Suprapubic skin (tissue), 4 donors: ENCODE data around the gene CLIP2. TPM values are rescaled to one million over a fixed set of nuclear protein-coding genes. Genes with fewer than 3 reads are reported as not detected.
"Not testable (repeated sequence)": the region's sequence is repeated elsewhere in the genome, so short reads cannot be mapped to it uniquely, and the experiment has no call there.

Source experiments
- DNase-seq, 2 donors: peaks; one replicate each; pipeline ENCODE4 v3.0.0-alpha.2; 2019; ENCODE audit warnings: low spot score in 2 of 2
- H3K27ac ChIP-seq: fragments of 200-600 bp; sonication (generic); one replicate; pipeline ENCODE4 v1.5.1; 2019
- H3K27me3 ChIP-seq: fragments of 200-600 bp; sonication (generic); one replicate; pipeline ENCODE4 v1.5.1; 2019
- H3K36me3 ChIP-seq: fragments of 200-600 bp; sonication (generic); one replicate; pipeline ENCODE4 v1.5.1; 2019
- H3K4me1 ChIP-seq: fragments of 200-600 bp; sonication (generic); one replicate; pipeline ENCODE4 v1.5.1; 2019
- H3K4me3 ChIP-seq: fragments of 200-600 bp; sonication (generic); one replicate; pipeline ENCODE4 v1.5.1; 2019; ENCODE audit warnings: mild to moderate bottlenecking
- H3K9me3 ChIP-seq: fragments of 200-600 bp; sonication (generic); one replicate; pipeline ENCODE4 v1.5.1; 2019
- EP300 ChIP-seq: sonication (generic); formaldehyde crosslinking; IDR thresholded peaks from one replicate; pipeline ENCODE4 v1.6.1; 2017; ENCODE audit warnings: antibody characterized with exemption
- POLR2A ChIP-seq, 2 donors: fragments of 450-650 bp; IDR thresholded peaks; one replicate each; pipeline ENCODE4 v1.6.1; 2017; ENCODE audit warnings: antibody characterized with exemption in 2 of 2, mild to moderate bottlenecking in 2 of 2, moderate library complexity in 2 of 2
- POLR2AphosphoS5 ChIP-seq, 3 donors: sonication (generic); formaldehyde crosslinking; IDR thresholded peaks; one replicate each; pipeline ENCODE4 v1.6.1; 2017; ENCODE audit warnings: antibody characterized with exemption in 3 of 3
- WGBS: methylation state at CpG from one replicate; pipeline ENCODE4 v1.1.5; 2018; 5-methylcytosine and 5-hydroxymethylcytosine counted together
- total RNA-seq, 4 donors: library from RNA; depleted of rRNA; stranded (reverse); fragments of >200 nt; gene quantifications; one replicate each; pipeline ENCODE4 v1.1.0, GENCODE V29; 2016
- TF ChIP-seq, protein P1 (sequence below), 2 donors: fragments of 200-600 bp in 1 of 2; fragments of 450-650 bp in 1 of 2; sonication (generic) in 1 of 2; IDR thresholded peaks; one replicate each; pipeline ENCODE4 v1.5.1; 2016 to 2019; ENCODE audit warnings: antibody characterized with exemption in 2 of 2, mild to moderate bottlenecking in 1 of 2, moderate library complexity in 1 of 2

CLIP2 gene
- total RNA-seq, 4 donors from 2014 or later: 26.9 to 73.6 (median 32.5) TPM

DNA sequence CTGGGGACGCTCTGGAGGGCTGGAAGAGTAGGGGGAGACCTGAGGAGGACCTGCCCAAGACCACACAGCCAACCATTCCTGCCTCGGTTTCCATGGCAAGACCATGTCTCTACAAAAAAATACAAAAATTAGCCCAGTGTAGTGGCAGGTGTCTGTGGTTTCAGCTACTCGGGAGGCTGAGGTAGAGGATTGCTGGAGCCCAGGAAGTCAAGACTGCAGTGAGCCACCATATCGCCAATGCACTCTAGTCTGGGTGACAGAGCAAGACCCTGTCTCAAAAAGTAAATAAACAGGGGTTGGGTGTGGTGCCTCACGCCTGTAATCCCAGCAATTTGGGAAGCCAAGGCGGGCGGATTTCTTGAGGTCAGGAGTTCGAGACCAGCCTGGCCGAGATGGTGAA, 48.7 kb downstream of the CLIP2 start:
- no peaks in the 10 kb centered on the region for H3K27me3 ChIP-seq
- H3K4me3 ChIP-seq: no peak overlapping the region
- peaks cover 13% of the 10 kb centered on the region for H3K36me3 ChIP-seq
- no peak for DNase-seq
- H3K9me3 ChIP-seq: no peaks in the 10 kb centered on the region
- H3K27ac ChIP-seq: no peak overlapping the region
- WGBS: 89% methylated on average over 9 of the region's 9 CpGs
- TF ChIP-seq, protein P1, sequence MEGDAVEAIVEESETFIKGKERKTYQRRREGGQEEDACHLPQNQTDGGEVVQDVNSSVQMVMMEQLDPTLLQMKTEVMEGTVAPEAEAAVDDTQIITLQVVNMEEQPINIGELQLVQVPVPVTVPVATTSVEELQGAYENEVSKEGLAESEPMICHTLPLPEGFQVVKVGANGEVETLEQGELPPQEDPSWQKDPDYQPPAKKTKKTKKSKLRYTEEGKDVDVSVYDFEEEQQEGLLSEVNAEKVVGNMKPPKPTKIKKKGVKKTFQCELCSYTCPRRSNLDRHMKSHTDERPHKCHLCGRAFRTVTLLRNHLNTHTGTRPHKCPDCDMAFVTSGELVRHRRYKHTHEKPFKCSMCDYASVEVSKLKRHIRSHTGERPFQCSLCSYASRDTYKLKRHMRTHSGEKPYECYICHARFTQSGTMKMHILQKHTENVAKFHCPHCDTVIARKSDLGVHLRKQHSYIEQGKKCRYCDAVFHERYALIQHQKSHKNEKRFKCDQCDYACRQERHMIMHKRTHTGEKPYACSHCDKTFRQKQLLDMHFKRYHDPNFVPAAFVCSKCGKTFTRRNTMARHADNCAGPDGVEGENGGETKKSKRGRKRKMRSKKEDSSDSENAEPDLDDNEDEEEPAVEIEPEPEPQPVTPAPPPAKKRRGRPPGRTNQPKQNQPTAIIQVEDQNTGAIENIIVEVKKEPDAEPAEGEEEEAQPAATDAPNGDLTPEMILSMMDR (IDR thresholded peaks at IDR 0.05): no peak
- TF ChIP-seq POLR2AphosphoS5 (IDR thresholded peaks at IDR 0.05) (no peak), POLR2A (IDR thresholded peaks at IDR 0.05) (no peak), EP300 (no peak)
- H3K4me1 ChIP-seq: no peaks in the 10 kb centered on the region

DNA sequence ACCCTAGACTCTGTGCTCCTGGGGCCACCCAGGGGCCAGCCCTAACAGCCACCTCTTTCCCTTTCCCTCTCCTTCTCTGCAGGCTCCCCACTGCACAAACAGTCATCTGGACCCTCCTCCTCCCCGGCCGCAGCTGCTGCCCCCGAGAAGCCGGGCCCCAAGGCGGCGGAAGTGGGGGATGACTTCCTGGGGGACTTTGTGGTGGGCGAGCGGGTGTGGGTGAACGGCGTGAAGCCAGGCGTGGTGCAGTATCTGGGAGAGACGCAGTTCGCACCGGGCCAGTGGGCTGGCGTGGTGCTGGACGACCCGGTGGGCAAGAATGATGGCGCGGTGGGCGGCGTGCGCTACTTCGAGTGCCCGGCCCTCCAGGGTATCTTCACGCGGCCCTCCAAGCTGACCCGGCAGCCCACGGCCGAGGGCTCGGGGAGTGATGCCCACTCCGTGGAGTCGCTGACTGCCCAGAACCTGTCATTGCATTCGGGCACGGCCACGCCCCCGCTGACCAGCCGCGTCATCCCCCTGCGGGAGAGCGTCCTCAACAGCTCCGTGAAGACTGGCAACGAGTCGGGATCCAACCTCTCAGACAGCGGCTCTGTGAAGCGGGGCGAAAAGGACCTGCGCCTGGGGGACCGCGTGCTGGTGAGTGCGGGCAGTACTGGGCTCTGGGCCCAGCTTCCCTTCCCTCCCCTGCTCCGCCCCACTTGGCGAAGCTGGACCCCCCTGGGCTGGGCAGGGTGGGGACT, 49.3 kb downstream of the CLIP2 start:
- peaks cover 13% of the 10 kb centered on the region for H3K36me3 ChIP-seq
- no peaks in the 10 kb centered on the region for H3K27me3 ChIP-seq
- WGBS: 95% methylated on average over 43 of the region's 52 CpGs

DNA sequence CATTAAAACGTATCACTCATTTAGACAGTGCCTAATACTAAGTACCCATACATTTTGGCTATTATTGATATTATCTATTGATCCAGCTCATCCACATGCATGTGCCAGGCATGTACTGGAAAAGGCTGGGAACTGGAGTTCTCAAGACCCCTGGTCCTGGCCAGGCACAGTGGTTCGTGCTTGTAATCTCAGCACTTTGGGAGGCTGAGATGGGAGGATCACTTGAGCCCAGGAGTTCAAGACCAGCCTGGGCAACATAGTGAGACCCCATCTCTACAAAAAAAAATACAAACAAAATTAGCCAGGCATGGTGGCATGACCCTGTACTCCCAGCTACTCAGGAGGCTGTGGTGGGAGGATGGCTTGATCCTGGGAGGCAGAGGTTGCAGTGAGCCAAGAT, 50.4 kb downstream of the CLIP2 start:
- not testable (repeated sequence) for H3K4me3 ChIP-seq, H3K27me3 ChIP-seq, H3K27ac ChIP-seq, H3K4me1 ChIP-seq, DNase-seq, H3K9me3 ChIP-seq
- WGBS: 95% methylated on average over 2 of the region's 2 CpGs
- peaks cover 10% of the 10 kb centered on the region for H3K36me3 ChIP-seq

More for the DNA sequence above, 49.3 kb downstream of the CLIP2 start:
- no peaks in the 10 kb centered on the region for H3K4me1 ChIP-seq
- no peak for DNase-seq
- no peak overlapping the region for H3K4me3 ChIP-seq
- no peak for TF ChIP-seq POLR2AphosphoS5 (IDR thresholded peaks at IDR 0.05)
- TF ChIP-seq POLR2A (IDR thresholded peaks at IDR 0.05): no peak
- no peak for TF ChIP-seq EP300
- TF ChIP-seq, protein P1 (IDR thresholded peaks at IDR 0.05): no peak
- no peaks in the 10 kb centered on the region for H3K9me3 ChIP-seq
- no peak overlapping the region for H3K27ac ChIP-seq

DNA sequence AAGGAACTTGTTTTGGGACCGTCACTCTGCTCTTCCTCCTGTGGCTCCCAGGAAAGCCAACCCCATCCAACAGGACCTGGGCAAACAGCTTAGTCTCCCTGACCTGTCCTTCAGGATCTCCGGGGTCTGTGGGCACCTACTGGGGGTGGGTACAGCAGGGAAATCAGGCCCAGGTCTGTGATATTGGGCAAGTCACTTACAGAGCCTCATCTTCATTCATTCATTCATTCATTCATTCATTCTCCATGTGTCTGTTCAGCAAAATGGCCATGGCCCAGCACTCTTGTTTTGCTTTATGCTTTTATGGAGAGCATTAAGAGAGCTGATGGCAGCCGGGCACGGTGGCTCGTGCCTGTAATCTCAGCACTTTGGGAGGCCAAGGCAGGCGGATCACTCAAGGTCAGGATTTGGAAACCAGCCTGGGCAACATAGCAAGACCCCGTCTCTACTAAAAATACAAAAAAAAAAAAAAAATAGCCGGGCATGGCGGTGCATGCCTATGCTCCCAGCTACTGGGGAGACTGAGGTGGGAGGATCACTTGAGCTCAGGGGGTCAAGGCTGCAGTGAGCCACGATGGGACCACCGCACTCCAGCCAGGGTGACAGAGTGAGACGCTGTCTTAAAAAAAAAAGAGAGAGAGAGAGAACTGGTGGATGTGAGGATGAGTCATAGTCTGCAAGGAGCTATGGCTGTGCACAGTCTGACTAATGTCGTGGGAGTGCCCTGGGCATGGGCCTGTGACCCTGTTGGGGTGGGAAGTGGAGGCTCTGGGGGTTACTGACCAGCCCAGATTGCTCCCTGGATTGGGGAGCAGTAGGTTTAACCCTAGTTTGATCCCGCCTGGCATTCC, 54.3 kb downstream of the CLIP2 start:
- no peaks in the 10 kb centered on the region for H3K27me3 ChIP-seq
- no peaks in the 10 kb centered on the region for H3K9me3 ChIP-seq
- WGBS: 76% methylated on average over 14 of the region's 14 CpGs
- H3K36me3 ChIP-seq: peaks cover 10% of the 10 kb centered on the region
- no peak for DNase-seq
- no peaks in the 10 kb centered on the region for H3K4me1 ChIP-seq
- H3K27ac ChIP-seq: no peak overlapping the region
- no peak overlapping the region for H3K4me3 ChIP-seq
- TF ChIP-seq POLR2AphosphoS5 (IDR thresholded peaks at IDR 0.05) (no peak), EP300 (no peak), POLR2A (IDR thresholded peaks at IDR 0.05) (no peak)
- TF ChIP-seq, protein P1 (IDR thresholded peaks at IDR 0.05): no peak

DNA sequence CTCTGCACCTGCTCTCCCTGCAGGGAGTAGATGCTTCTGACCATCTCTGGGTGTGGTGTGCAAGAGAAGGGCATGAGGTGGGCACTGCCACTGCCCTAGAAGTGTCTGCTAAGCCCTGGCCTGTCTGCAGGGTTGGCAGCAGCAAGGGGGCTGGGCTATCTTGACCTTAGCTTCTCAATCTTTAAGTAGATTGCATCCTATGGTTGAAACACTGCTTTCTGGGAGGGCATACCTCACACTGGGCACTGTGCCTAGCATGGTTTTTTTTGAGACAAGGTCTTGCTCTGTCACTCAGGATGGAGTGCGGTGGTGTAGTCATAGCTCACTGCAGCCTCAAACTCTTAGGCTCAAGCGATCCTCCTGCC, 54.9 kb downstream of the CLIP2 start:
- H3K27me3 ChIP-seq: no peaks in the 10 kb centered on the region
- TF ChIP-seq POLR2A (IDR thresholded peaks at IDR 0.05) (no peak), POLR2AphosphoS5 (IDR thresholded peaks at IDR 0.05) (no peak), EP300 (no peak)
- TF ChIP-seq, protein P1 (IDR thresholded peaks at IDR 0.05): no peak
- no peak overlapping the region for H3K4me3 ChIP-seq
- H3K27ac ChIP-seq: no peak overlapping the region
- no peaks in the 10 kb centered on the region for H3K9me3 ChIP-seq
- WGBS: 100% methylated on average over 2 of the region's 2 CpGs
- peaks cover 10% of the 10 kb centered on the region for H3K36me3 ChIP-seq
- H3K4me1 ChIP-seq: no peaks in the 10 kb centered on the region
- no peak for DNase-seq
